Cardiac septum (tissue), 1 donor: ENCODE measurements around the gene KLHL24. TPM values are rescaled to one million over a fixed set of nuclear protein-coding genes. Genes with fewer than 3 reads are reported as not detected.
"Not testable (repeated sequence)": the region's sequence is repeated elsewhere in the genome, so short reads cannot be mapped to it uniquely, and the experiment has no call there.

ENCODE experiments used
- DNase-seq: peaks from one replicate; pipeline ENCODE4 v3.0.0-alpha.2; 2020; ENCODE audit warnings: low spot score
- intact Hi-C: fragments of 100-400 bp; cut with DNase I; formaldehyde crosslinking; loops from one replicate; pipeline ENCODE4 v1.14.0; 2022
- long read RNA-seq: library from polyadenylated mRNA; unstranded; transcript quantifications from one replicate; pipeline ENCODE4 v2.0.0, GENCODE V29; 2021
- total RNA-seq: library from RNA; stranded (reverse); fragmentation: NEBNext Ultra II Directional; extraction: Animal tissue kit (Norgen Biotek cat#: 25700); gene quantifications from one replicate; pipeline ENCODE4 v1.2.1, GENCODE V29; 2021
- donor health status: DM: no; HTN: no; CAD: no.

Gene KLHL24
- 134 TPM for total RNA-seq
- long read RNA-seq, full-length matches to known transcripts, result 34 of 106 reads
- long read RNA-seq, partial matches to known transcripts, result 34 of 106 reads
- long read RNA-seq, other reads (novel, unspliced or antisense), result 38 of 106 reads

GRCh38 chr3:183635431-183636220 is at the start of gene KLHL24:
Gene KLHL24 (plus strand): TSS chr3:183635623. CDS start chr3:183650357, 14,734 bp downstream.
- peak; percentile 98 for DNase-seq
- intact Hi-C loops, result loop anchor here (1.0 to 2.0 kb wide), 2 partner anchors 51 to 63 kb away; no protein-coding TSS in a partner anchor

- no peak for DNase-seq
- intact Hi-C loops, result no loop called here
Measured at GRCh38 chr3:183586477-183586876, 48.9 kb upstream of the KLHL24 start.

GRCh38 chr3:183587336-183587735 is 48.1 kb upstream of the KLHL24 start:
- no peak for DNase-seq
- intact Hi-C loops, result no loop called here

GRCh38 chr3:183590442-183590841 is 45.0 kb upstream of the KLHL24 start:
- intact Hi-C loops, result no loop called here
- no peak for DNase-seq

DNA sequence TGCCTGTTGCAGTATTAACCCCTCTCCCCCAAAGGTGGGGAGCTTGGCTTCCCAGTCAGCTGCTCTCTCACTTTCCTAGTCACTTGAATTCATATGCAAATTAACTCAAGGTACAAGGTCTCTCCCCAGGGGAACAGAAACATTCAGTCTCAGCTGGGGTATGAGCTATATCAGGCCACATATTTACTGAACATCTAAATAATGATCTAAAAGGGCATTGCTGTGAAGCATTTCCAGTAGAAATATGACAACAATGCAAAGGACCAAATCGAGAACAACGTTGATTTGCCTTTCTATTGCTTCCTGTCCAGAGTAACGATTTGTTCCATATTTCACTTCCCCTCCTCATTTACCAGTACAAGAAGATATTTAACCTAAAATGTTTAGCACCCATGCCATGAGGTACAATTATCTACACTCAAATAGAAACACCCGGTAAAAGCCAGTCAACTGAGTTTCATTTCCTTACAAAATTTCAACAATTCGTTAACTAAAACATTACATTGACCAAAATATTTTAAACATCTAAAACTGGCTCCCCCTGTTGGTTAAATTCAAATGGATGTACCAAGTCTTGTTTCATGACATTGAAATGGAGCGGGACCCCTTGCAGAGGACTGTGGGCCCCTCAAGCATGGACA is 43.4 kb upstream of the KLHL24 start:
- intact Hi-C loops, result no loop called here
- DNase-seq, result no peak

DNA sequence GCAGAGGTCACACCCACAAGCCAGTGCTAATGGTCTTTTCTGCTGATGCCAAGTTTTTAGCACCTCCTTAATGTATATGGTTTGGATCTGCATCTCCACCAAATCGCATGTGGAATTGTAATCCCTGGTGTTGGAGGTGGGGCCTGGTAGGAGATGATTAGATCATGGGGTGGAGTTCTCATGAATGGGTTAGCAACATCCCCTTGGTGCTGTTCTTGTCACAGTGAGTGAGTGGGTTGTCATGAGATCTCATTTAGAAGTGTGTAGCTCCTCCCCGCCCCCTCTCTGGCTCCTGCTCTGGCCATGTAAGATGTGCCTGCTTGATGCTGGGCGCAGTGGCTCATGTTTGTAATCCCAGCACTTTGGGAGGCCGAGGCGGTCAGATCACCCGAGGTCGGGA is 42.6 kb upstream of the KLHL24 start:
- no peak for DNase-seq
- intact Hi-C loops, result no loop called here

DNA sequence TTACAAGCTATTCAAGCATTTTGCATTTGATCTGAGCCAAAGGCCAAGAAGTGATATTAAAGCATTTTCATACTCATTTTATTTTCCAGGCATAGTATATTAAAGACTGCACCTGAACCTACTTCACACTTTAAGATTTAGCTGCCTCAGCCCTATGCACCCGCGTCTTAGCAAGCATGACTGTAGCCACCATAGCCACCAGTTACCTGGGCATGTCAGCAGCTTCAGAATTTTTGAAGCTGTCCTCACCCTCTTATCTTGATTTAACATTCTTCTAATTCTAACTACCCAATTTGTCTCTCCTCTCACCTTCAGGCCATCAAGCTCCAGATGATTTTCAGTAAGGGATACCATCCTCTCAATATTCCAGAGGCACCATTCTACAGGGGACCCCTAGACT is 40.8 kb upstream of the KLHL24 start:
- intact Hi-C loops, result no loop called here
- DNase-seq, result no peak

DNA sequence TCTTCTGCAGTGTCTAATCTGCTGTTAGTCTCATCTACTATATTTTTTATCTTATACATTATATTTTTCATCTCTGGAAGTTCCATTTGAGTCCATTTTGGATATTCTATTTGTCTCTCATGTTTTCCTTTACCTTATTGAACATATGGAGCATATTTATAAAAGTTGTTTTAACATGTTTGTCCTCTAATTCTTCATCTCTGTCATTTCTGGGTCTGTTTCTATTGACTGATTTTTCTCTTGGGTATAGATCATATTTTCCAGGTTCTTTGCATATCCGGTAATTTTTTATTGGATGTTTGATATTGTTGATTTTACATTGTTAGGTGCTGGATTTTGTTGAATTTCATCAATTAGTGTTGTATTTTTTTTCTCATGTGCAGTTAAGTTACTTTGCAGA is 37.5 kb upstream of the KLHL24 start:
- intact Hi-C loops, result no loop called here
- DNase-seq, result no peak

GRCh38 chr3:183611326-183611725 is 24.1 kb upstream of the KLHL24 start:
- intact Hi-C loops, DNase-seq: not testable (repeated sequence)

- DNase-seq, result no peak
- intact Hi-C loops, result no loop called here
Measured at GRCh38 chr3:183613366-183614285, 21.8 kb upstream of the KLHL24 start.

- intact Hi-C loops, result no loop called here
- DNase-seq, result no peak
Measured at GRCh38 chr3:183618542-183618941, 16.9 kb upstream of the KLHL24 start.

DNA sequence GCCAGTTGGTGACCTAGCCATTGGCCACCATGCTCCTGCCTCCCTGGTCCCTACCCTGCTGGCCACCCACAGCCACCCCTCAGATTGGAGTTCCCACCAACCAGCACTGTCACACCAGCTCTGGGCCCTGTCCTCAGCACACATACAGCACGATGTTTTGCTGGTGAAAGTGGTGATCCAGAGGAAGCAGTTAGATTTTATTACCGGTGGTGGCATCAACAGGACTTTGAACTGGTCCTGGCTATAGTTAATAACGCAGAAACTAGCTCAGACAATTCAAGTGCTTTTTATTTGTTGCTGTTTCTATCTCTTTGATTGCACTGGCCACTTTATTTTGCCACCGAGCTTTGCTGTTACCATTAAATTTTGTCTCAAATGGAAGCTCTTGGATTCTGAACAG is 16.4 kb upstream of the KLHL24 start:
- intact Hi-C loops, result no loop called here
- DNase-seq, result no peak

- no peak for DNase-seq
- intact Hi-C loops, result no loop called here
Measured at GRCh38 chr3:183619624-183620251, 15.7 kb upstream of the KLHL24 start.

- DNase-seq, result no peak
- intact Hi-C loops, result no loop called here
Measured at GRCh38 chr3:183620252-183620628, 15.2 kb upstream of the KLHL24 start.

- DNase-seq, result not testable (repeated sequence)
Measured at GRCh38 chr3:183622473-183622872, 12.9 kb upstream of the KLHL24 start.

GRCh38 chr3:183626877-183627594 is 8.4 kb upstream of the KLHL24 start:
- no peak for DNase-seq
- intact Hi-C loops, result no loop called here

More at GRCh38 chr3:183622473-183622872, 12.9 kb upstream of the KLHL24 start:
- intact Hi-C loops, result not testable (repeated sequence)

DNA sequence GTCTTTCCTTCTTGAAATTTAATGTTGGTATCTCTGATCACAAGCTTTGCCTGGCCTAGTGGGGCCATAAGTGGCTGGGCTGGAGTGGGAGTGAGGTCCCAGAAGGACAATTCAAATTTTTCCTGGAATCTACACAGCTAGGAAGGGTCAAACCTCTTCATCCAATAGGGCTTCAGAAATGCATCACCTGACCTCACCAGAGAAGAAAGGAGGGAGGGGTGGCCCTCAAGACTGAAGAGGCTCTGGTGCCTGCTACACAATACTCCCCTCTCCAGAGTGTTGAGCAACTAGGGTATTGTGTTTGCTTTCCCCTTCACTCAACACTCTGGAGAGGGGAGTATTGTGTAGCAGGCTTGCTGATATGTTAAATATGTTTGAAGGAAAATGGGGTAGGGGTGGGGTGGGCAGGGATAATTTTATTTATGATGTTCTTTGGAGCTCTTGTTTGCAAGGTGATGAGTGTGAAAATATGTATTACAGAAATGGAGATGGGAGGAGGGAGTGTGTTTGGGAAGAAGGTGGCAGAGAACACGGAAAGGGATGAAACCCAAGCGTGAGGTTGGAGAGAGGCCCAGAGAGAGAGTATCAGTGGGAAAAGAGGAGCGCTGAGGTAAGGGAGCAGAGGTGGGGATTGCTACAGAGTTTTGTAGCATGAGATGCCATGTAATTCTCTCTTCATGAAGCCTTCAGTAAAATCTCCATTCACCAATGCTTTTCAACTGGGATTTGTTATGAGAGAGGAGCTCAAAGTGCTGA is 5.7 kb upstream of the KLHL24 start:
- no peak for DNase-seq
- intact Hi-C loops, result no loop called here

DNA sequence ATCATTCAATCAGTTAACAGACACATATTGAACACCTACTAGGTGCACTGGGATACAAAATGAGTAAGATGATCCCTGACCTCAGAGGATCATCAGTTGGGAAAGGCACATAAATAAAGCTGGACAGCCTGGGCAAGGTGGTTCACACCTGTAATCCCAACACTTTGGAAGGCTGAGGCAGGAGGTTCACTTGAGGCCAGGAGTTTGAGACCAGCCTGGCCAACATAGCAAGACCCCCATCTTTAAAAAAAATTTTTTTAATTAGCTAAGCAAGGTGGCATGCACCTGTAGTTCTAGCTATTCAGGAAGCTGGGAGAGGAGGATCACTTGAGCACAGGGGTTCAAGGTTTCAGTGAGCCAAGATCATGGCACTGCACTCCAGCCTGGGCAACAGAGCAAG is 3.7 kb upstream of the KLHL24 start:
- intact Hi-C loops, result no loop called here
- no peak for DNase-seq
